Neural crest cell (in vitro differentiated cells): ENCODE measurements around the gene GAN. TPM values are rescaled to one million over a fixed set of nuclear protein-coding genes. Genes with fewer than 3 reads are reported as not detected.
A peak's percentile ranks its signal among the peaks of the same experiment; 100 is the strongest.

Experiments
- DNase-seq: peaks from one replicate; pipeline ENCODE4 v3.0.0; 2021; ENCODE audit warnings: low read depth, mixed read lengths, low spot score
- H3K27ac Mint-ChIP-seq: one replicate; pipeline ENCODE4 v1.8.0; 2021; ENCODE audit warnings: mild to moderate bottlenecking, mixed read lengths; ENCODE audit not compliant: unreplicated experiment
- H3K27me3 Mint-ChIP-seq: 2 replicates; pipeline ENCODE4 v1.8.0; 2021; ENCODE audit warnings: low read depth, mild to moderate bottlenecking, mixed read lengths
- H3K36me3 Mint-ChIP-seq: 2 replicates; pipeline ENCODE4 v1.8.0; 2021; ENCODE audit warnings: low read depth, mild to moderate bottlenecking, mixed read lengths
- H3K4me1 Mint-ChIP-seq: 2 replicates; pipeline ENCODE4 v1.8.0; 2021; ENCODE audit warnings: mixed read lengths
- H3K4me3 Mint-ChIP-seq: one replicate; pipeline ENCODE4 v1.8.0; 2021; ENCODE audit warnings: mild to moderate bottlenecking, mixed read lengths
- H3K9me3 Mint-ChIP-seq: 2 replicates; pipeline ENCODE4 v1.8.0; 2021; ENCODE audit warnings: mixed read lengths
- CTCF ChIP-seq: fragments of 200-600 bp; sonication (generic); conservative IDR thresholded peaks from 2 replicates; pipeline ENCODE4 v1.5.0; 2021; ENCODE audit warnings: antibody characterized with exemption, mild to moderate bottlenecking
- total RNA-seq: library from RNA; stranded (reverse); gene quantifications from 2 replicates; pipeline ENCODE4 v1.2.1, GENCODE V29; 2021

The GAN gene
- total RNA-seq, 1 donor from 2014 or later: 16.1 TPM

GRCh38 chr16:81273223-81273950 is 41.4 kb upstream of the GAN start:
- Mint-ChIP-seq H3K4me1 (peaks cover 4% of the 10 kb centered on the region), H3K27ac (no peak overlapping the region), H3K27me3 (no peaks in the 10 kb centered on the region), H3K4me3 (no peak overlapping the region), H3K9me3 (no peaks in the 10 kb centered on the region), H3K36me3 (no peaks in the 10 kb centered on the region)
- DNase-seq: no peak
- TF ChIP-seq CTCF: no peak

DNA sequence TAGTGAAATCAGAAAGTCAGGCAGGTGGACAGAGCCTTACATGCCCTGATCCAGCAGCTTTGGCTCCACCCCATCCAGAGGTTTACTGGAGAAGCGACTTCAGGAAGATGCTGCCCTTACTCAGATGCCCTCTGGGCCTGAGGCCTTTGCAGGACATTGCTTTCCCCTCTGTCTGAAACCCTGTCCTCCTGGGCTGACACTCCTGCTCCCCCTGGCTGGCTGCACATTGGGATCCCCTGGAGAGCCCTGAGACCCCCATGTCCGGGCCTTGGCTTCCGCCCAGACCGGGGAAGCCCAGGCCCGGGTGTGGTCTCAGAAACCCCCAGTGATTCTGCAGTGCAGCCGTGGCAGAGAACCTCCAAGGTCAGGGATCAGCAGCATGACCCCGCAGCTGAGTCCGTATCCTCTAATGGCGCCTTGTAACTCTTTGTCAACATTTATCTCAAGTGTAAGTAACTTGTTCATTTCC is 39.7 kb upstream of the GAN start:
- H3K4me1 Mint-ChIP-seq: peaks cover 4% of the 10 kb centered on the region
- no peaks in the 10 kb centered on the region for H3K36me3 Mint-ChIP-seq
- no peak overlapping the region for H3K4me3 Mint-ChIP-seq
- H3K27ac Mint-ChIP-seq: peak overlapping the region; percentile 40
- no peaks in the 10 kb centered on the region for H3K27me3 Mint-ChIP-seq
- no peaks in the 10 kb centered on the region for H3K9me3 Mint-ChIP-seq
- DNase-seq: no peak
- TF ChIP-seq CTCF: no peak

DNA sequence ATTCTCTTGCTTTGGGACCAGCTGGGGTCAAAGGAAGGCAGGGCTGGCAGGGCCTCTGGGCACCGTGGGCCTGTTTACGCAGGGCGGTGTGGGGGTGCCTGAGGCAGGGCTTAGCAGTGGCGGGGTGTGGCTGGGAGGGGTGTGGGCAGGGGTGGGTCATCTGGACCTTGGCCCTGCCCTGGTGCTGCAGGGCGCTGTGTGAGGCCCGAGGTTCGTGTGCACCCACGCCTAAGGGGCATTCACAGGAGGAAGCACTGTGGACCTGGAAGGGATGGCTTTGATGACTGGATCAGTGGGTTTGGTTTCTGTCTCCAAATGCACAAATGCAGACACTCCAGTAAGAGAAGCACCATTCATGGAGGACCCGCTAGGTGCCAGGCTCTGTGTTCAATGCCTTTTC is 39.0 kb upstream of the GAN start:
- H3K9me3 Mint-ChIP-seq: no peaks in the 10 kb centered on the region
- no peak overlapping the region for H3K4me3 Mint-ChIP-seq
- H3K4me1 Mint-ChIP-seq: peaks cover 4% of the 10 kb centered on the region
- H3K27me3 Mint-ChIP-seq: no peaks in the 10 kb centered on the region
- H3K27ac Mint-ChIP-seq: no peak overlapping the region
- H3K36me3 Mint-ChIP-seq: no peaks in the 10 kb centered on the region
- no peak for DNase-seq
- no peak for TF ChIP-seq CTCF

GRCh38 chr16:81276323-81276722 is 38.4 kb upstream of the GAN start:
- TF ChIP-seq CTCF: no peak
- no peak for DNase-seq
- Mint-ChIP-seq H3K4me1 (peaks cover 4% of the 10 kb centered on the region), H3K9me3 (no peaks in the 10 kb centered on the region), H3K4me3 (no peak overlapping the region), H3K27ac (no peak overlapping the region), H3K27me3 (no peaks in the 10 kb centered on the region), H3K36me3 (no peaks in the 10 kb centered on the region)

- H3K9me3 Mint-ChIP-seq: no peaks in the 10 kb centered on the region
- no peak overlapping the region for H3K4me3 Mint-ChIP-seq
- DNase-seq: no peak
- H3K27me3 Mint-ChIP-seq: no peaks in the 10 kb centered on the region
- no peak overlapping the region for H3K27ac Mint-ChIP-seq
- TF ChIP-seq CTCF: no peak
- H3K4me1 Mint-ChIP-seq: peaks cover 4% of the 10 kb centered on the region
- H3K36me3 Mint-ChIP-seq: no peaks in the 10 kb centered on the region
Observed at GRCh38 chr16:81277541-81278080, 37.2 kb upstream of the GAN start.
